Stimulated activated CD8-positive, alpha-beta memory T cell treated with anti-CD3 and anti-CD28 coated beads, Interleukin-12 subunit alpha, Interleukin-12 subunit beta, amount 100 ng/mL, for 24 hours (primary cell): ENCODE measurements around the gene SPRR1A.

ENCODE experiments used
- DNase-seq: peaks from one replicate; pipeline ENCODE4 v3.0.0-alpha.2; 2020; ENCODE audit errors: extremely low read depth

SPRR1A gene

GRCh38 chr1:152983743-152984142, at the start of gene SPRR1A:
SPRR1A (plus strand) TSS chr1:152984081; CDS start chr1:152985231, 1,150 bp downstream.
- no peak for DNase-seq

- no peak for DNase-seq
Observed at GRCh38 chr1:152940614-152941013, 43.3 kb upstream of the SPRR1A start.

- no peak for DNase-seq
Observed at GRCh38 chr1:152941037-152941711, 42.7 kb upstream of the SPRR1A start.

GRCh38 chr1:152942161-152942560, 41.7 kb upstream of the SPRR1A start:
- no peak for DNase-seq

- no peak for DNase-seq
Observed at GRCh38 chr1:152946248-152946647, 37.6 kb upstream of the SPRR1A start.

- no peak for DNase-seq
Observed at GRCh38 chr1:152946651-152947256, 37.1 kb upstream of the SPRR1A start, which contains the start of gene SPRR5. SPRR5 (plus strand) TSS chr1:152947206; CDS start chr1:152948555, 1,349 bp downstream.

GRCh38 chr1:152951711-152952110, 32.2 kb upstream of the SPRR1A start:
- DNase-seq = no peak

GRCh38 chr1:152953761-152954160, 30.1 kb upstream of the SPRR1A start:
- no peak for DNase-seq

- no peak for DNase-seq
Observed at GRCh38 chr1:152954436-152954835, 29.4 kb upstream of the SPRR1A start.

- no peak for DNase-seq
Observed at GRCh38 chr1:152957561-152957960, 26.3 kb upstream of the SPRR1A start.

GRCh38 chr1:152959273-152959672, 24.6 kb upstream of the SPRR1A start:
- DNase-seq = no peak

- no peak for DNase-seq
Observed at GRCh38 chr1:152959801-152960451, 24.0 kb upstream of the SPRR1A start.

- DNase-seq = no peak
Observed at GRCh38 chr1:152960452-152961044, 23.3 kb upstream of the SPRR1A start.

- no peak for DNase-seq
Observed at GRCh38 chr1:152961226-152961891, 22.5 kb upstream of the SPRR1A start.

- no peak for DNase-seq
Observed at GRCh38 chr1:152962876-152963415, 20.9 kb upstream of the SPRR1A start.

GRCh38 chr1:152964536-152964935, 19.3 kb upstream of the SPRR1A start:
- DNase-seq = no peak

- DNase-seq = no peak
Observed at GRCh38 chr1:152965853-152966252, 18.0 kb upstream of the SPRR1A start.

GRCh38 chr1:152967201-152967600, 16.7 kb upstream of the SPRR1A start:
- DNase-seq = no peak

GRCh38 chr1:152968248-152968647, 15.6 kb upstream of the SPRR1A start:
- DNase-seq = no peak

- DNase-seq = no peak
Observed at GRCh38 chr1:152969036-152969435, 14.8 kb upstream of the SPRR1A start.

- no peak for DNase-seq
Observed at GRCh38 chr1:152970495-152970894, 13.4 kb upstream of the SPRR1A start, which contains the start of gene SPRR4. SPRR4 (plus strand) TSS chr1:152970648; CDS start chr1:152971891, 1,243 bp downstream.
